Measurements from ENCODE around the gene LRCOL1. TPM values are rescaled to one million over a fixed set of nuclear protein-coding genes. Genes with fewer than 3 reads are reported as not detected.
A peak's percentile ranks its signal among the peaks of the same experiment; 100 is the strongest.

The LRCOL1 gene
- total RNA-seq, 1 experiment from 2014 or later: not detected

DNA sequence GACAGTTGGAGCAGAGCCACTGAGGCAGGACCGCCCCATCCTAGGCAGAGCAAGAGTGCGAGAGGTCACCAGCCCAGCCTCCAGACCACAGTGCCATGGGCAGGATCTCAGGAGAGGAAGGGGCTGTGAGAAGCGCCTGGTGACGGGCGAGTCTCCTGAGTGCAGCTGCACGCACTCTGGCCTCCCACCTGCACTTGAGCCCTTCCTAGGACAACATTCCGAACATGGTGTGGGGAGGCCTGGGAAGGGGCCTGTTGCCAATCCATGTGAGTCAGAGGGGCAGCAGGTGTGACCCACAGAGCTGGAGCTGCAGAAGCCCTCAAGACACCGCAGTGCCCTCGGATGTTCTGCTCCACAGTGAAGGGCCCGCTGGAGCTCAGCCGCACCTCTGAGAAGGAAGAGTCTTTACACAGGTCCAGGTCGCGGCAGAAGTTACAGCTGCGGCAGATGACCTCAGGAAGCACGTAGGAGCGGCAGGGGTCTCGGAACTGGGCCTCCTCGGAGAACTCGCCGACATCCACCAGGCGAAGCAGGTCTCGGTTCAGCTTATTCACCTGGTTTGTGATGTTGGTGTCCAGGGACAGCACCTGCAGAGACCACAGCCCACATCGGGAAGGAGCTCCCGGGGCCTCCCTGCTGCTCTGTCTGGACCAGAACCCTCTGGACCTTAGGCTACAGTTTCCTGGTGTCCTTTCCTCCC is 15.5 kb upstream of the LRCOL1 start:
- Histone ChIP-seq H3K9me3 (replicated peaks) (no peaks in the 10 kb centered on the region), H3K4me1 (no peaks in the 10 kb centered on the region), H3K4me3 (no peak overlapping the region), H3K27ac (no peak overlapping the region), H3K27me3 (no peaks in the 10 kb centered on the region), H3K36me3 (peaks cover 66% of the 10 kb centered on the region)
- no peak for DNase-seq

DNA sequence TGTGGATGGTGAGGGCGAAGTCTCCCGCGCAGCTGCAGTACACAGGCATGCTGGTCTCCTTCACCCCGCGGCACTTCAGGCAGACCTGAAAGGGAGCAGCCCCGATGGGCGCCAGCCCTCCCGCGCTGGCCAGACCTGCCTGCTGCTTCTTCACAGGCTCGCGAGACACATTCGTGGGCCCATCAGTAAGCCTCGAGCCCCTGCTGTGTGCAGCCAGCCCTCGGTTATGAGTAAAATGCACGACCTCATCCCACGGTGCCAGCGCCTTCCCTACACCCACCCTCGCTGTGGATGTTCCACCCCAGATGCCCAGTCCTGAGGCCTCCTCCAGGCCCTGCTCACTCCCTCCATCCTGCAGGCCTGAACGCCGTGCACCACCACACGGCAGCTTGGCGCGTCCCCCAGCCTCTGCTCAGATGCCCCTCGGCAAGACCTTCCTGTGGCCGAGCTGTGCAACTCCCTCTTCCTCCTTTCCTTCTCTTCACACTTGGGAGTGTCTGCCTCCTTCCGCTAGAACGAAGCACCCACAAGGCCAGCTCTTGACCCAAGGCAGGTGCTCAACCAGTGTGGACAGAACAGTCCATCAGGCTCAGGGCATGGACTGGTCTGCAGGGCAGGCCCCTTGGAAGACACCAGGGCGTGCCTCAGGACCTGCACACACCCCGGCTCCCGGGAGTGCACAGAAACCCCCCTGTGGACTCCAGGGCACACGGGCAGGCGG is 14.7 kb upstream of the LRCOL1 start:
- DNase-seq: no peak
- H3K36me3 ChIP-seq: peaks cover 58% of the 10 kb centered on the region
- H3K4me3 ChIP-seq: no peak overlapping the region
- no peaks in the 10 kb centered on the region for H3K9me3 ChIP-seq (replicated peaks)
- no peak overlapping the region for H3K27ac ChIP-seq
- H3K27me3 ChIP-seq: no peaks in the 10 kb centered on the region
- no peaks in the 10 kb centered on the region for H3K4me1 ChIP-seq

DNA sequence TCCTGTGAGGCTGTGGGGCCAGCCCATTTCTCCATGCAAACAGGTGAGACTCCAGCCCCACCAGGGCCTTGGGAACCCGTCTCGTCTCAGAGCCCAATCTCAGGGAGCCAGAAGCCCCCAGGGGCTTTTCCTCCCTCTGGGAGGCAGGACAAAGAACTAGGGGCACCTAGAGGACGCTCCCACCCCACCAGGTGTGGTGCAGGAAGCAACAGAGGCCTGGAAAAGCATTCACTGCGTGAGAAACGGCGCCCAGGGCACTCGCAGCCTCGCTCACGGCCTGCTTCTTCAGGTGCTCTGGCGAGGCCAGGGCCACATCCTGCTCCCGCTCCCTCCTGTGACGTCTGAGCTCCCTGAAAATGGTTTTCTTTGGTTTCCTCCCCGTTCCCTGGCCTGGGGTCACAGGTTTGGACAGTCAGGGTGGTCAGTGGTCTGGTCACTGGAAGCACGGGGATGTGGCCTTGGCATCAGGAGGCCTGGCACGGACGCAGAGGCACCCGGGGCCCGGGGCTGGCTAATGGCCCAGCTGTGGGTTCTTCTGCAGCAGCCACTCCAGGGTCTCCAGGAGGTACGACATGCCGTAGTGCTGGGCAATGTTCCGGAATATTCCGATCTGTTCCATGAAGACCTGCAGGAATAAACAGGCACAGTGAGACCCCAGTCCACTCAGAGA is 13.9 kb upstream of the LRCOL1 start:
- no peaks in the 10 kb centered on the region for H3K9me3 ChIP-seq (replicated peaks)
- H3K27me3 ChIP-seq: no peaks in the 10 kb centered on the region
- no peak for DNase-seq
- peaks cover 51% of the 10 kb centered on the region for H3K36me3 ChIP-seq
- H3K4me1 ChIP-seq: no peaks in the 10 kb centered on the region
- H3K27ac ChIP-seq: no peak overlapping the region
- no peak overlapping the region for H3K4me3 ChIP-seq

DNA sequence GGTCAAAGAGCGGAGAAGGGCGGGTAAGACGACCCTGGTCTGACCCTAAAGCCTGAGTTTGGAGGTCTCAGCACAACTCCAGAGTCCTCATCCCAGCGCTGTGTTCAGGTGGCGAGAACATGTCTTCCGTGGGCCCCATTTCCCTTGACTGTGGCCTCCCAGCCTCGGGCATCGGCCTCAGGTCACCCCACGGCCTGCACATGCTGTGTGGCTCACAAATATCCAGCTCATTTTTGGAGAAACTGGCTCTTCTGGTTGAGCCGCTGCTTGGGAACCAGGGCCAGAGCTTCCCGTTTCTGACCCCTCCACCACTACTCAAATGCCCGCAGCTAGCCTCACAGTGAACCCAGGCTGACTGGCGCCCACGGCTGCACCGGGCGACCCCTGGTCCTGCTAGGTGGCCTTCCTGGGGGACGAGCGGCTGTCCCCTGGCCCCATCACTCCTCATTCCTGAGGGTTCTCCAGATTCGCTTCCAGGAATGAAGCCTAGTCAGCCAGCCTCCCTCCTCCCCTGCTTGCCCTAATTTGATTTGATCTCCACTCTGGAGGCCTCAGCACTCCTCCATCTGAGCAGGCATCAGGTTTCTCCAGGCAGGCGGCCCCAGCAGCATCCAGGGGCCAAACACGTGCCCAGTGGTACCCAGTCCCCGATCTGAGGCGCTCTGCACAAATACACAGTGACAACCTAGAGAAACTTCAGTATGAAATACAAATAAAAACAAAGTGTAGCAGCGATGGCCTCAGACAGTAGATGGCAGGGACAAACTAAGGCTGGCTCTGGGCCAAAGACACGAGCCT is 12.9 kb upstream of the LRCOL1 start:
- H3K27me3 ChIP-seq: no peaks in the 10 kb centered on the region
- no peak overlapping the region for H3K27ac ChIP-seq
- peaks cover 40% of the 10 kb centered on the region for H3K36me3 ChIP-seq
- no peak overlapping the region for H3K4me3 ChIP-seq
- no peaks in the 10 kb centered on the region for H3K4me1 ChIP-seq
- H3K9me3 ChIP-seq (replicated peaks): no peaks in the 10 kb centered on the region
- no peak for DNase-seq

DNA sequence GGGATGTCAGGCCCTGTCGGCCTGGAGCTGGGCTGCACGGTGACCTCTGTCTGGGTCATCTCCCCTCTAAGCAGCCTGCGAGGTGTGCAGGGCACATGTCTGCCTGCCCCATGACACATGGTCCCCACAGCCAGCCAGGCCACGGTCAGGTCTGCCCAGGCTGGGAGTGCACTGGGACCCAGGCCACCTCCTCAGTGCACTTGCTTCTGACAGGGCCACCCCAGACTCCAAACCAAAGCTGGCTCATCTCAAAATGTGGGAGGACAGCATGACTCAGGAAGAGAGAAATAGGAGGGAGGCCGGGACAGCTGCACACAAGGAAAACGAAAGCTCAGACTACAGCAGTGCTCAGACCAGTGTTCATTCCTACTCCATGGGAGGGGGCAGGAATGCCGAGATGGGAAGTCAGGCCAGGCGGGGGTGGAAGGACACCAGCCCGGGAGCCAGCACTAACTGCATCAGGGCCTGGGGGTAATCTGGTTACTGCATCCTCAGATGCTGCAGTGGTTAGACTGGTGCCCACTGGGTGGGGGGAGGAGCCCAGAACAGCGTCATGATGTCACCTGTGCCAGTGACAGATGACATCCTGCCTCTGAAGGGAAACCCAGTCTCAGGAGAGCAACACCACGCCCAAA is 12.2 kb upstream of the LRCOL1 start:
- no peak overlapping the region for H3K4me3 ChIP-seq
- no peaks in the 10 kb centered on the region for H3K27me3 ChIP-seq
- no peaks in the 10 kb centered on the region for H3K4me1 ChIP-seq
- H3K9me3 ChIP-seq (replicated peaks): no peaks in the 10 kb centered on the region; the same call in 1 of the 2 replicates
- DNase-seq: peak in 1 of 2 experiments; percentile 21
- H3K27ac ChIP-seq: no peak overlapping the region
- peaks cover 36% of the 10 kb centered on the region for H3K36me3 ChIP-seq

DNA sequence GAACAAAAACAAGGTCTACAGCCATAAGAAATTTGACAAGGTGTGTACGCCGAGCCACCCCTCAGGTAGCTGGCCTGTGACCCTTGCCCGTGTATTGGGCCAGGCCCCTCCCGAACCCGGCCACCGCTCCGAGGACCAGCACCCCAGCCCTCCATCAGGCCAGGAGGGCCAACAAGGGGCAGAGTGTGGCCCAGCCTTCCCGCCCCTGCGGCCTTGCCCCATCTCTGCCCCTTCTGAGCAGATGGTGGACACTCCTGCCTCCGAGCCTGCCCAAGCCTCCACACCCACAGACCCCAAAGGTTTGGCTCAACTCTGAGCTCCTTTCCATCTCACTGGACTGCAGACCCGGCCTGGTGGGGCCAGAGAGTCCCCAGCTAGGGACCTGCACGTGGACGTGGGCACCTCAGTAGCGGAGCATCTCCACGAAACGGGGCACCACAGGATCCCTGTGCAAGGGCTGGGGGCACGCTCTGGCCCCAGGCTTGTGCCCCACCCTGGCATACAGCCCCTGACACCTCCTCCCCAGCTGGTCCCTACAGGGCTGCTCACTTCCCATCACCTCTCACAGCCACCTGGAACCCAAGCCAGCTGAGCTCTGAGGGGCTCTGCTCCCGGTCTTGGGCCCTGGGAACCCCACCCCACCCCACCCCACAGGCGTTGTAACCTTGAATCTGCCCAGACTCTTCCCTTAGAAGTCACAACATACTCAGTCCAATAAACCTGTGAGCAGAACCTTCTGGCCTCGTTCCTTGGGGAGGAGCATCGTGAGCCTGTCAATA is 11.5 kb upstream of the LRCOL1 start:
- Histone ChIP-seq H3K4me1 (no peaks in the 10 kb centered on the region), H3K9me3 (replicated peaks) (no peaks in the 10 kb centered on the region; the same call in 1 of the 2 replicates), H3K4me3 (no peak overlapping the region), H3K27me3 (no peaks in the 10 kb centered on the region), H3K36me3 (peaks cover 31% of the 10 kb centered on the region), H3K27ac (no peak overlapping the region)
- DNase-seq: no peak

DNA sequence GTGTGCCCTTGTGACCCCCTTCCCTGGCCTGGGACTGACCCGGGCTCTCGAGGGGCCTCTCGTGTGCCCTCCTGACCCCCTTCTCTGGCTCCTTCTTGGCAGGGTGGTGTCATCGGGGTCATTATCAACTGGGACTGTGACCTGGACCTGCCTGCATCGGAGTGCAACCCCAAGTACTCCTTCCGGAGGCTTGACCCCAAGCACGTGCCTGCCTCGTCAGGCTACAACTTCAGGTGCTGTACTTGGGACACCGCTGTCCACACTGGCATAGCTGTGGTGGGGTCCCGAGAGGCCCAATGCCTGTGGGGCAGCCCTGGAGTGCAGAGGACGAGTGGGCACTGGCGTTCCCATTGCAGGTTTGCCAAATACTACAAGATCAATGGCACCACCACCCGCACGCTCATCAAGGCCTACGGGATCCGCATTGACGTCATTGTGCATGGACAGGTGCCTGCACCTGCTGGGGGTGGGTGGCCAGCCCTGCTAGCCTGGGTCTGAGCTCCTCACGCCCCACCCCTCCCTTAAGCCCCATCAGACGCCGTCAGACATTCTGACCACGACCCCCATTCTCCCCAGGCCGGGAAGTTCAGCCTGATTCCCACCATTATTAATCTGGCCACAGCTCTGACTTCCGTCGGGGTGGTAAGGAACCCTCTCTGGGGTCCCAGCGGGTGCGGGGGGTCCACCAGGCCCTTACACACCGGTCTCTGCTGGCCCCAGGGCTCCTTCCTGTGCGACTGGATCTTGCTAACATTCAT is 10.7 kb upstream of the LRCOL1 start:
- no peak overlapping the region for H3K27ac ChIP-seq
- H3K4me1 ChIP-seq: no peaks in the 10 kb centered on the region
- H3K4me3 ChIP-seq: no peak overlapping the region
- H3K36me3 ChIP-seq: peaks cover 27% of the 10 kb centered on the region
- DNase-seq: no peak
- no peaks in the 10 kb centered on the region; the same call in 1 of the 2 replicates for H3K9me3 ChIP-seq (replicated peaks)
- H3K27me3 ChIP-seq: no peaks in the 10 kb centered on the region

DNA sequence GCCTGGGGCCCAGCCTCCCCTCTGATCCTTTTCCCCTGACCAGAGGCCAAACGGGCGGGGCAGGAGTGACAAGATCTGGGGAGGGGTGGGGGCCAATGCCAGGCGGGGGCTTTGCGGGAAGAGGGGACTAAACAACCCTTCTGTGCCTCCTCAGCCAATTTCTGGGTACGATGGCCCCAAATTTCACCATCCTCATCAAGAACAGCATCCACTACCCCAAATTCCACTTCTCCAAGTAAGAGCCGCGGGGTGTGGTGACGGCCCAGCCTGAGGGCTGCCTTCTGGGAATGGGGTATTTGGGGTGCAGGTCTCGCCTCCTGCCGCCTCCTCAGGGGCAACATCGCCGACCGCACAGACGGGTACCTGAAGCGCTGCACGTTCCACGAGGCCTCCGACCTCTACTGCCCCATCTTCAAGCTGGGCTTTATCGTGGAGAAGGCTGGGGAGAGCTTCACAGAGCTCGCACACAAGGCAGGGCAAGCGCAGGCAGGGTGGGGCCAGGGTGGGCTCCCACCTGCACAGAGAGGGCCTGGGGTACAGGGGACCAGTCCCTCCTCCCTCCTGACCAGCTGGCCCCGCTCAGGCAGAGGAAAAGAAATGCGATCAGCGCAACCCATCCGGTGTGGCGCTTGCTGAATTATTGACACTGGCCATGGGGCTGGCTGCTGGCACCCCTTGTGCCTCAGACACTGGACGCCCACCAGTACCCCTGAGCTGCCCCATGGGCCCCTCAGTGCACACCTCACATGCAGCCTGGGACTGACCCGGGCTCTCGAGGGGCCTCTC is 9.9 kb upstream of the LRCOL1 start:
- Histone ChIP-seq H3K27me3 (no peaks in the 10 kb centered on the region), H3K36me3 (peaks cover 19% of the 10 kb centered on the region), H3K4me3 (no peak overlapping the region), H3K27ac (no peak overlapping the region), H3K9me3 (replicated peaks) (no peaks in the 10 kb centered on the region; the same call in 1 of the 2 replicates), H3K4me1 (no peaks in the 10 kb centered on the region)
- no peak for DNase-seq

DNA sequence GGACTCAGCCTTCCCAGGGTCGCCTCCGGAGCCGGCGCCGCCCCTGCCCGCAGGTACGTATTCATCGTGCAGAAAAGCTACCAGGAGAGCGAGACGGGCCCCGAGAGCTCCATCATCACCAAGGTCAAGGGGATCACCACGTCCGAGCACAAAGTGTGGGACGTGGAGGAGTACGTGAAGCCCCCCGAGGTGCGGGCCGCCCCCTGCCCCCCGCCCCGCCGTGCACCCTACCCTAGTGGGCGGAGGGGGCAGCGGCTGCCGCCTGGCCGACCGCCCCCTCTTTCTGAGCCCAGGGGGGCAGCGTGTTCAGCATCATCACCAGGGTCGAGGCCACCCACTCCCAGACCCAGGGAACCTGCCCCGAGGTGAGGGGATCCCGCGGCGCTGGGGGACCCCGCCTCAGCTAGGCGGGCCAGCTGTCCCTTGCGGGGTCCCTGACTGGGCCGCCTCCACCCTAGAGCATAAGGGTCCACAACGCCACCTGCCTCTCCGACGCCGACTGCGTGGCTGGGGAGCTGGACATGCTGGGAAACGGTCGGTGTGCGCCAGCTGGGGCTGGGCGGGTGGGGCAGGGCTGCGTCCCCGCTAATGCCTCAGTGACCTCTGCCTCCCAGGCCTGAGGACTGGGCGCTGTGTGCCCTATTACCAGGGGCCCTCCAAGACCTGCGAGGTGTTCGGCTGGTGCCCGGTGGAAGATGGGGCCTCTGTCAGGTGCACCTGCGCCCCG is 9.2 kb upstream of the LRCOL1 start:
- H3K27me3 ChIP-seq: no peaks in the 10 kb centered on the region
- peaks cover 13% of the 10 kb centered on the region; the same call in 1 of the 2 replicates for H3K36me3 ChIP-seq
- H3K4me1 ChIP-seq: no peaks in the 10 kb centered on the region
- DNase-seq: no peak
- H3K4me3 ChIP-seq: no peak overlapping the region
- H3K9me3 ChIP-seq (replicated peaks): no peaks in the 10 kb centered on the region; the same call in 1 of the 2 replicates
- no peak overlapping the region for H3K27ac ChIP-seq

DNA sequence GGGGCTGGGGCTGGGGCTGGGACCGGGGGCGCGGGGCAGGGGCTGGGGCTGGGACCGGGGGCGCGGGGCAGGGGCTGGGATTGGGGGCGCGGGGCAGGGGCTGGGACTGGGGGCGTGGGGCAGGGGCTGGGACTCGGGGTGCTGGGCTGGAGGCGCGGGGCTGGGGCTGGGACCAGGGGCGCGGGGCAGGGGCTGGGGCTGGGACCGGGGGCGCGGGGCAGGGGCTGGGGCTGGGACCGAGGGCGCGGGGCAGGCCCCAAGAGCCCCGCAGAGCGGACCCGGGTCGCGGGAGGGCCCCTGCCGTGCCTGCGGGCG is 8.6 kb upstream of the LRCOL1 start:
- no peak for DNase-seq
- Histone ChIP-seq H3K27ac (no peak overlapping the region), H3K4me3 (no peak overlapping the region), H3K4me1 (no peaks in the 10 kb centered on the region), H3K36me3 (peaks cover 8% of the 10 kb centered on the region; the same call in 1 of the 2 replicates), H3K27me3 (no peaks in the 10 kb centered on the region), H3K9me3 (replicated peaks) (no peaks in the 10 kb centered on the region; the same call in 1 of the 2 replicates)

DNA sequence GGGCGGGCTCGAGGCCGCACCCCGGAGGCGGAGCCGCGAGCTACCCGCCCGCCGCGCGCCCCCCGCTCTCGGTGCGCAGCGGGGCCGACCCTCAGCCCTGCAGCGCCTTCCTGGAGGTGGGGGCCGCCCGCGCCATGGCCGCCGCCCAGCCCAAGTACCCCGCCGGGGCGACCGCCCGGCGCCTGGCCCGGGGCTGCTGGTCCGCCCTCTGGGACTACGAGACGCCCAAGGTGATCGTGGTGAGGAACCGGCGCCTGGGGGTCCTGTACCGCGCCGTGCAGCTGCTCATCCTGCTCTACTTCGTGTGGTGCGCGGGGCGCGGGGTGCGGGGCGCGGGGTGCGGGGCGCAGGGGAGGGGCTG is 8.3 kb upstream of the LRCOL1 start, which contains the start of gene P2RX2:
TSS of gene P2RX2 (plus strand) at position 94 of the 361 bp plus-strand sequence. CDS start at position 135, 41 bp downstream.
- H3K27me3 ChIP-seq: no peaks in the 10 kb centered on the region
- no peak within 1 kb of the TSS for H3K27ac ChIP-seq
- no peak within 1 kb of the TSS for H3K4me3 ChIP-seq
- no peaks in the 10 kb centered on the region; the same call in 1 of the 2 replicates for H3K9me3 ChIP-seq (replicated peaks)
- peaks cover 4% of the 10 kb centered on the region; the same call in 1 of the 2 replicates for H3K36me3 ChIP-seq
- DNase-seq: no peak
- no peaks in the 10 kb centered on the region for H3K4me1 ChIP-seq

Measured in SJCRH30 (cell line).